ENCODE results near the gene UTRN. TPM values are rescaled to one million over a fixed set of nuclear protein-coding genes. Genes with fewer than 3 reads are reported as not detected.
A peak's percentile ranks its signal among the peaks of the same experiment; 100 is the strongest.

The UTRN gene
- total and polyA plus RNA-seq, 10 of the 15 experiments (the other 5 are each of a cell fraction or from before 2014, with no cell fraction given) = 1.6 to 52.6 (median 25.5) TPM

GRCh38 chr6:144262470-144263369 is 22.4 kb upstream of the UTRN start:
- Histone ChIP-seq H3K27ac (ENCODE audit: control insufficient read depth, insufficient read depth) (no peak overlapping the region), H3K27me3 (replicated peaks in 1 of 2; ENCODE audit: control insufficient read depth in 2 of 2, insufficient read depth in 2 of 2, low read length in 1 of 2) (no peaks in the 10 kb centered on the region), H3K36me3 (ENCODE audit: control insufficient read depth in 2 of 2, insufficient read depth in 2 of 2, low read length in 1 of 2) (no peaks in the 10 kb centered on the region), H3K9ac (ENCODE audit: control insufficient read depth, insufficient read depth, low read length) (no peak overlapping the region), H3K4me1 (ENCODE audit: control insufficient read depth, insufficient read depth, low read length) (no peaks in the 10 kb centered on the region), H3K4me2 (ENCODE audit: control insufficient read depth, insufficient read depth) (no peak overlapping the region), H2AFZ (ENCODE audit: control insufficient read depth, low read depth, low read length) (no peak overlapping the region), H3K9me3 (replicated peaks; ENCODE audit: control insufficient read depth, insufficient read depth, low read length) (no peaks in the 10 kb centered on the region), H3K4me3 (no peak overlapping the region), H4K20me1 (ENCODE audit: control insufficient read depth, insufficient read depth) (no peaks in the 10 kb centered on the region), H3K79me2 (ENCODE audit: control insufficient read depth, insufficient read depth, low read length) (no peaks in the 10 kb centered on the region)
- ChIA-PET RAD21 (ENCODE audit: unreplicated experiment) (interaction anchor here (1.1 to 1.5 kb wide), 2 partner anchors 218 to 219 kb away, joined by 4 to 6 read pairs; no protein-coding TSS in a partner anchor), CTCF (interaction anchor here (1.1 to 1.6 kb wide), 3 partner anchors 11 to 238 kb away, joined by 3 to 5 read pairs (median 3); no protein-coding TSS in a partner anchor), POLR2A (no interaction called here), SMC1A (ENCODE audit: uncharacterized antibody, unreplicated experiment) (interaction anchor here (1.0 to 1.4 kb wide), 2 partner anchors 14 to 217 kb away, joined by 3 to 5 read pairs; no protein-coding TSS in a partner anchor)
- ATAC-seq (peak; percentile 46; the same call in 2 of the 3 replicates), DNase-seq (ENCODE audit: low read depth, low spot score) (no peak), FAIRE-seq (no peak)
- intact Hi-C loops (cut with micrococcal nuclease; ENCODE audit: unreplicated experiment) = loop anchor here (10.0 kb wide), 1 partner anchor 222 kb away; no protein-coding TSS in a partner anchor
- in situ Hi-C loops (cut with MboI) = no loop called here
- no TSS peak for BruUV-seq (replicated peaks)
- 77% methylated on average over 10 of the region's 10 CpGs for WGBS (ENCODE audit: insufficient coverage, insufficient replicate concordance, low lambda C conversion rate, missing lambda C conversion rate)
- TF ChIP-seq CTCF (IDR thresholded peaks at IDR 0.05 in 2 of 3, conservative IDR thresholded peaks at IDR 0.05 in 1 of 3; ENCODE audit: control insufficient read depth in 2 of 3, extremely low read depth in 1 of 3, insufficient read depth in 1 of 3, low read depth in 3 of 3, low read length in 3 of 3) = peak; percentile 4 to 26 (median 14); a peak in 3 of 6 replicates
- TF ChIP-seq, protein P1, sequence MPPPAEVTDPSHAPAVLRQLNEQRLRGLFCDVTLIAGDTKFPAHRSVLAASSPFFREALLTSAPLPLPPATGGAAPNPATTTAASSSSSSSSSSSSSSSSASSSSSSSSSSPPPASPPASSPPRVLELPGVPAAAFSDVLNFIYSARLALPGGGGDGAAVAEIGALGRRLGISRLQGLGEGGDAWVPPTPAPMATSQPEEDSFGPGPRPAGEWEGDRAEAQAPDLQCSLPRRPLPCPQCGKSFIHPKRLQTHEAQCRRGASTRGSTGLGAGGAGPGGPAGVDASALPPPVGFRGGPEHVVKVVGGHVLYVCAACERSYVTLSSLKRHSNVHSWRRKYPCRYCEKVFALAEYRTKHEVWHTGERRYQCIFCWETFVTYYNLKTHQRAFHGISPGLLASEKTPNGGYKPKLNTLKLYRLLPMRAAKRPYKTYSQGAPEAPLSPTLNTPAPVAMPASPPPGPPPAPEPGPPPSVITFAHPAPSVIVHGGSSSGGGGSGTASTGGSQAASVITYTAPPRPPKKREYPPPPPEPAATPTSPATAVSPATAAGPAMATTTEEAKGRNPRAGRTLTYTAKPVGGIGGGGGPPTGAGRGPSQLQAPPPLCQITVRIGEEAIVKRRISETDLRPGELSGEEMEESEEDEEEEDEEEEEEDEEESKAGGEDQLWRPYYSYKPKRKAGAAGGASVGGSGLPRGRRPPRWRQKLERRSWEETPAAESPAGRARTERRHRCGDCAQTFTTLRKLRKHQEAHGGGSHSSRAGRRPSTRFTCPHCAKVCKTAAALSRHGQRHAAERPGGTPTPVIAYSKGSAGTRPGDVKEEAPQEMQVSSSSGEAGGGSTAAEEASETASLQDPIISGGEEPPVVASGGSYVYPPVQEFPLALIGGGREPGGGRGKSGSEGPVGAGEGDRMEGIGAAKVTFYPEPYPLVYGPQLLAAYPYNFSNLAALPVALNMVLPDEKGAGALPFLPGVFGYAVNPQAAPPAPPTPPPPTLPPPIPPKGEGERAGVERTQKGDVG (CRISPR knock-in tag; IDR thresholded peaks at IDR 0.05) = no peak
- TF ChIP-seq ZNF384 (IDR thresholded peaks at IDR 0.05; ENCODE audit: borderline replicate concordance, low read depth, low read length) = no peak
- no peak for TF ChIP-seq CBX5 (IDR thresholded peaks at IDR 0.05; ENCODE audit: low read depth)
- no peak for TF ChIP-seq MXI1 (IDR thresholded peaks at IDR 0.05; ENCODE audit: low read depth, low read length)

Data from GM12878 (cell line).